Loucy (cell line): Measurements from ENCODE around the gene PLXNA2.

ENCODE experiments used
- H2AFZ ChIP-seq: fragments of 200-600 bp; sonication (generic); 2 replicates; pipeline ENCODE4 v1.6.0; 2016; ENCODE audit warnings: antibody characterized with exemption, mild to moderate bottlenecking, low read length, moderate library complexity
- H3F3A ChIP-seq: fragments of 200-600 bp; 2 replicates; pipeline ENCODE4 v1.6.0; 2016; ENCODE audit warnings: antibody characterized with exemption, low read depth, mild to moderate bottlenecking
- H3K27me3 ChIP-seq: fragments of 200-600 bp; sonication (generic); 2 replicates; pipeline ENCODE4 v1.6.1; 2014; ENCODE audit warnings: low read length, mild to moderate bottlenecking; ENCODE audit not compliant: insufficient read depth, poor library complexity, severe bottlenecking
- H3K36me3 ChIP-seq: fragments of 200-600 bp; sonication (generic); 2 replicates; pipeline ENCODE4 v1.6.1; 2016; ENCODE audit warnings: low read length; ENCODE audit not compliant: insufficient read depth
- H3K4me1 ChIP-seq: fragments of 200-600 bp; sonication (generic); 2 replicates; pipeline ENCODE4 v1.5.1; 2014; ENCODE audit warnings: low read length, mild to moderate bottlenecking; ENCODE audit not compliant: insufficient read depth, poor library complexity, severe bottlenecking
- H3K4me2 ChIP-seq: fragments of 200-600 bp; sonication (generic); 2 replicates; pipeline ENCODE4 v1.6.0; 2014; ENCODE audit warnings: antibody characterized with exemption, low read length, low read depth, mild to moderate bottlenecking; ENCODE audit not compliant: poor library complexity, severe bottlenecking
- H3K4me3 ChIP-seq: fragments of 200-600 bp; sonication (generic); 2 replicates; pipeline ENCODE4 v1.5.1; 2014; ENCODE audit warnings: low read length, mild to moderate bottlenecking, mixed read lengths; ENCODE audit not compliant: poor library complexity, severe bottlenecking
- H3K79me2 ChIP-seq: fragments of 200-600 bp; sonication (generic); 2 replicates; pipeline ENCODE4 v1.6.1; 2014; ENCODE audit warnings: low read length; ENCODE audit not compliant: insufficient read depth
- H3K9ac ChIP-seq: fragments of 200-600 bp; sonication (generic); 2 replicates; pipeline ENCODE4 v1.6.0; 2014; ENCODE audit warnings: mild to moderate bottlenecking, low read depth, low read length, moderate library complexity; ENCODE audit not compliant: poor library complexity, severe bottlenecking
- H3K9me2 ChIP-seq: fragments of 200-600 bp; sonication (generic); replicated peaks from 2 replicates; pipeline ENCODE4 v1.6.1; 2016; ENCODE audit warnings: low read depth, low read length, mixed read lengths
- H3K9me3 ChIP-seq: fragments of 200-600 bp; sonication (generic); 2 replicates; pipeline ENCODE4 v1.6.1; 2014; ENCODE audit warnings: mild to moderate bottlenecking, antibody characterized with exemption, low read length, low read depth; ENCODE audit not compliant: insufficient read depth
- H4K20me1 ChIP-seq: fragments of 200-600 bp; sonication (generic); 2 replicates; pipeline ENCODE4 v1.6.0; 2014; ENCODE audit warnings: antibody characterized with exemption, low read length, mild to moderate bottlenecking; ENCODE audit not compliant: insufficient read depth, poor library complexity, severe bottlenecking
- CTCF ChIP-seq: fragments of 200-600 bp; sonication (generic); conservative IDR thresholded peaks from 2 replicates; pipeline ENCODE4 v1.5.1; 2014; ENCODE audit warnings: mild to moderate bottlenecking, antibody characterized with exemption, low read length
- EZH2phosphoT487 ChIP-seq: fragments of 200-600 bp; IDR thresholded peaks from 2 replicates; pipeline ENCODE4 v1.6.1; 2018; ENCODE audit warnings: antibody characterized with exemption, mild to moderate bottlenecking, moderate library complexity, borderline replicate concordance

PLXNA2 gene

GRCh38 chr1:208164609-208165008 is 79.6 kb downstream of the PLXNA2 start:
- H3K4me1 ChIP-seq: no peaks in the 10 kb centered on the region
- H3F3A ChIP-seq: no peaks in the 10 kb centered on the region
- H3K9ac ChIP-seq: no peak overlapping the region
- no peaks in the 10 kb centered on the region for H4K20me1 ChIP-seq
- no peaks in the 10 kb centered on the region for H3K9me2 ChIP-seq
- H3K9me3 ChIP-seq: no peaks in the 10 kb centered on the region
- H3K79me2 ChIP-seq: no peaks in the 10 kb centered on the region
- no peak overlapping the region for H3K4me2 ChIP-seq
- H3K4me3 ChIP-seq: no peak overlapping the region
- no peaks in the 10 kb centered on the region for H3K36me3 ChIP-seq
- TF ChIP-seq EZH2phosphoT487 (no peak), CTCF (no peak)
- H3K27me3 ChIP-seq: no peaks in the 10 kb centered on the region
- H2AFZ ChIP-seq: no peak overlapping the region

GRCh38 chr1:208163539-208163938 is 80.6 kb downstream of the PLXNA2 start:
- no peaks in the 10 kb centered on the region for H3F3A ChIP-seq
- TF ChIP-seq EZH2phosphoT487: no peak
- no peak for TF ChIP-seq CTCF
- H3K79me2 ChIP-seq: no peaks in the 10 kb centered on the region
- no peaks in the 10 kb centered on the region for H3K9me3 ChIP-seq
- no peaks in the 10 kb centered on the region for H3K4me1 ChIP-seq
- no peaks in the 10 kb centered on the region for H3K9me2 ChIP-seq
- H3K9ac ChIP-seq: no peak overlapping the region
- H3K36me3 ChIP-seq: no peaks in the 10 kb centered on the region
- no peak overlapping the region for H2AFZ ChIP-seq
- H3K4me3 ChIP-seq: no peak overlapping the region
- H4K20me1 ChIP-seq: no peaks in the 10 kb centered on the region
- H3K4me2 ChIP-seq: no peak overlapping the region
- no peaks in the 10 kb centered on the region for H3K27me3 ChIP-seq

- Histone ChIP-seq H3K27me3 (no peaks in the 10 kb centered on the region), H2AFZ (no peak overlapping the region), H3K9ac (no peak overlapping the region), H3K4me2 (no peak overlapping the region), H4K20me1 (no peaks in the 10 kb centered on the region), H3K9me3 (no peaks in the 10 kb centered on the region), H3K79me2 (no peaks in the 10 kb centered on the region), H3K9me2 (no peaks in the 10 kb centered on the region), H3K4me1 (no peaks in the 10 kb centered on the region), H3K4me3 (no peak overlapping the region), H3F3A (no peaks in the 10 kb centered on the region), H3K36me3 (no peaks in the 10 kb centered on the region)
- no peak for TF ChIP-seq CTCF
- no peak for TF ChIP-seq EZH2phosphoT487
These were observed 81.3 kb downstream of the PLXNA2 start for GRCh38 chr1:208162903-208163302.
